HG02981 (cell line): ENCODE results near the gene TENT5C.
A peak's percentile ranks its signal among the peaks of the same experiment; 100 is the strongest.

Experiments used
- ATAC-seq: cut with Tn5 transposase; IDR thresholded peaks from one replicate; pipeline ENCODE4 v1.9.1; 2021; ENCODE audit warnings: mild to moderate bottlenecking, moderate library complexity; ENCODE audit not compliant: unreplicated experiment

Gene TENT5C

GRCh38 chr1:117653732-117654492, 48.1 kb downstream of the TENT5C start:
- no peak for ATAC-seq

- ATAC-seq, result peak; percentile 85
These were observed 48.8 kb downstream of the TENT5C start for GRCh38 chr1:117654493-117655219.

GRCh38 chr1:117655220-117655577, 49.4 kb downstream of the TENT5C start:
- no peak for ATAC-seq

DNA sequence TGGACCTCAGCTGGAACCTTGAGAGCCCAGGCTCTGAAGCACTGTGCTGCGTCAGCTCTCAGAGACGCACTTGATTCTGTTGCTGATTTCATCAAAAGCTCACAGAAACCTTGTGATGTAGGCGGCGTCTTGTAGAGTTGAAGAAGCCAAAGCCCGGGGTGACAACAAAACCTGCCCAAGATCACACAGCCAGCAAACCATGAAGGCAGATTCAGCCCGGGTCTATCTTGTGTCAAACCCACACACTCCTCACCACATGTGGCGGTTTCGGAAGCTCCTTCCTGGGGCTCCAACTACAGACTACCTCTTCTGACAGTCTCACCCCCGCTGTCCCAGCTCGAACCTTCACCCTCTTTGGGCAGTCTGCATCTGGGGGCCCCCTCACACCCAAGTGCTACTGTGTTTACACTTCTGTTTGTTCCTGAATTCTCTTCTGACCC, 50.4 kb downstream of the TENT5C start:
- ATAC-seq, result no peak

DNA sequence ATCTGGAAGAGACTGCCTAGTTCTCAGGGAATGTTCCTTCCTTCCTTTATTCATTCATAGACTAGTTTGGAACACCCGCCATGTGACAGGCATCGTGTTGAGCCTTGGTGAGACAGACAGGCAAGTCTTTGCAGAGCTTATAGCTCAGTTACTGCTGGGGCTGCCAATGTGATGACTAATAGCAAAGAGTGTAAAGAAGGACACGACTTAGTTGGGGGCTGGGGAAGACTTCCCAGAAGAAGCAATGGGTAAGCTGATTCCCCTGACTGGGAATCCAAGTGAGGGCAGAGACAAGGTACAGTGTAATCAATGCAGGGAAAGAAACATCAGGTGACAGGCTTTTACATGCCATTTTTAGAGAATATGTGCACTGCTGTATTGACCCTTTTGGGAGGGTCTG, 51.2 kb downstream of the TENT5C start:
- no peak for ATAC-seq

DNA sequence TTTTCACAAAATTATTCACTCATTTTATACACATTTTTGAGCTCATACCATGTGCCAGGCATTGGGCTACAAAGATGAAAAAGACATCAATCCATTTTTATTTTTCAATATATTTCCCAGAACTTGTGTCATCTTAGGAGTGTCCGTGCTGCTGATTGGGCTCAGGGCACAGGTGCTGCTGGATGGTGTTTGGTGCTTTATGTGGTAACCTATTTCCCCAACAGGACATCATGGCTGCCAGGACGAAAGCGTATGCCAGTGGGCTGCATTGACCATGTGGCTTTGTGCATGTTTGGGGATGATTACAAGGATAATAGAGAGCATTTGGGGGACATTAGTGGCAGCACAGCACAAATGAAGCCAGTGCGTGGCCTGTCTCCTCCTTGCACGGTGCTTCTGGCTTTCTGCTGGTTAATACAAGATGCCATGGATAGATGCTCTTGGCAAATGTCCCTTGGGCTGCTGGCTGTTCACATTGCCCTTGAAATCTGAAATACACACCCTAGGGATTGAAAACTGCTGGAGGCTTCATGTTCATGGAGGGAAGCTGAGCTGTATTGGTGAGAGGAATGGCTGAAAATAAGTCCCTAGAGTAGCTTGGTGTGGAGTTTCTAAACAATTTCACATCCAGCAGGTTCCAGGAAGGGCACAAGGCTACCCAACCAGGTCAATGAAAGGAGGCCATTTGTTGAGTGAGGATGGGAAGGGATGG, 52.3 kb downstream of the TENT5C start:
- no peak for ATAC-seq

GRCh38 chr1:117658676-117659075, 52.8 kb downstream of the TENT5C start:
- ATAC-seq, result no peak

GRCh38 chr1:117659550-117660270, 53.9 kb downstream of the TENT5C start:
- ATAC-seq, result no peak

- ATAC-seq, result no peak
These were observed 54.6 kb downstream of the TENT5C start for GRCh38 chr1:117660271-117660965.

- ATAC-seq, result no peak
These were observed 55.2 kb downstream of the TENT5C start for GRCh38 chr1:117661027-117661426.

GRCh38 chr1:117662667-117663066, 56.8 kb downstream of the TENT5C start:
- ATAC-seq, result no peak

DNA sequence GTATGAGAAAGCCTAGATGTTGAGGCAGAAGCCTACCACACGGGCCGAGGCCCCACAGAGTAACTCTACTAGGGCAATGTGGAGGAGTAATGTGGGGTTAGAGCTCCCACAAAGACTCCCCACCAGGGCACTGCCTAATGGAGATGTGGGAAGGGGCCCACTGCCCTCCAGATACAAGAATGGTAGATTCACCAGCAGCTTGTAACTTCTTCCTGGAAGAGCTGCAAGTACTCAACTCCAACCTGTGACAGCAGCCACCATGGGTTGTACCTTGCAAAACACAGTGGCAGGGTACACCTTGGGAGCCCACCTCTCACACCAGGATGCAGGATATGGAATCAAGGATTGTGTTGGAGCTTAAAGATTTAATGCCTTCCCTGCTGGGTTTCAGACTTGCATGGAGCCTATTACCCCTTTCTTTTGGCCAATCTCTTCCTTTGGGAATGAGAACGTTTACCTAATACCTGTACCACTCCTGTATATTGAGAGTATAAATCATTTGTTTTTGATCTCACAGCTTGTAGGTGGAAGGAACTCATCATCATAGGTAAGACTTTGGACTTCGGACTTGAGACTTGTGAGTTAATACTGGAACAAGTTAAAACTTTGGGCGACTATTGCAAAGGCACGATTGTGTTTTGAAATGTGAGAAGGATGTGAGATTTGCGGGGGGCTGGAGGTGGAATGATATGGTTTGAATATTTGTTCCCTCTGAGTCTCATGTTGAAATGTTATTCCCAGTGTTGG, 57.5 kb downstream of the TENT5C start:
- ATAC-seq, result no peak

DNA sequence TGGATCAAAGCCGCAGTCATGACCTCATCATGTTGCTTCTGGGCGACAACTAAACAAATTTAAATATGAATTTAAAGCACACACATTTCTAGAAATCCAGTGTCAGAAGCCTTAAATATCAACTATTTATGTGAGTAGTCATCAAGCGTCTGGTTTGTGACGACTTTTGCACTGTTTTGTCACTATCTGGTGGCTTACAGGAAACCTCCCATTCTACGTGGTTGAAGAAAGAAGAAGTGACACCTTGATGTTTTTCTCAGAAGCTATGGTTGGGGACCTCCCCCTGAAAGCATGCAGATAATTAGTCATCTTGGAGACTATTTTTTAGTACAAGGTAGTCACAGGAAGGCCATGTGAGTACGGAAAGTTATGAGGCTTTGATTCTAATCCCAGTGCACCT, 58.5 kb downstream of the TENT5C start:
- peak; percentile 97 for ATAC-seq

- ATAC-seq, result no peak
These were observed 59.9 kb downstream of the TENT5C start for GRCh38 chr1:117665556-117666270.

DNA sequence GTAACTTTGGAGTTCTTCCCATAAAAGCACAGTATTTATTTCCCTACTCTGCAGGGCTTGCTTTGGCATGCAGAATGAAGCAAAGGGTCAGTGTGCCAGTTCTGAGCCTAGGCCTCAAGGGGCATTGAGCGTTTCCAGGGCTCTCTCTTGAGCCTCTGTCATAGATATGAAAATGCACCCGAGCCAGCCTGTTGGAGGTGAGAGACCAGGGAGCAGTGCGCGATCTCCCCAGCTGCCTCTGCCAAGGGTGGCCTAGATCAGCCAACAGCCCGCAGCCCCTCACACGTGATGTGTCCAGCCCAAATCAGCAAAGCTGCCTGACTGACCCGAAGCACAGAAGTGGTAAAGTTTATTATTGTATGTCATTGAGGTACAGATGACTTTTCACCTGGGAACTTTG, 63.7 kb downstream of the TENT5C start:
- no peak for ATAC-seq

DNA sequence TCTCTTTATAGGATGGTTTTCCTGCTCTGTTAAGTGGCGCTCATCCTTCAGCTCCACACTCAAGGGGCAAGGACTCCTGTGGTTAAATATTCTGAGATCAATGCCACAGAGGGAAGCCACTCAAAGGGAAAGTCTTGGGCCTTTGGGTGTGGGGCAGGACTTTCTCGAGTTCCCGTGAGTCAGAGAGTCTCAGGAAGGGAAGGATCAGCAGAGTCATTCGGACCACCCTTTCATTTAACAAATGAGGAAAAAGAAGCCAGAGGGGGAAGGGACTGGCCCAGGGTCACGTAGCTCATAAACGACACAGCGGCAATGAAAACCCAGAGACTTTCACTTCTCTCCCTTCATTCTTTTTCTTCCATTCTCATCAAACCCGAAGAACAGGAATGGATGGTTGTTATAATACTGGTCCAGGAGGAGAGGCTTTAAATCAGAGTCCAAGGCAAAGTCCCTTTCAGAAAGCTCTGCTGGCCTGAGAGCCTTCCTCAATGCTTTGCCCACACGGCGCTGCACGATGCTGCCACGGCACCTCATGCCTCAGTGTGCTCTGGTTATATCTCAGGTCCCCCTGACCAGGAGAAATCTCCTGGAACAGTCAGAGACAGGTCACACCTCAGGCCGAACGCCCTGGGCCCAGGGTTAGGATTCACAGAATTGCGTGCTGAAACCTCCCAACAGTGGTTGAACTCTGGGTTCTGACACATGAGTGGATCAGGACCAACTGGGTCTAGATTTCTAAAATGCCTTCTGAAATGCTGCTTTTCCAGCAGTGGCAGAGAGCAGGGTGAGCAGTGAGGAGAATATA, 65.3 kb downstream of the TENT5C start:
- ATAC-seq, result no peak

DNA sequence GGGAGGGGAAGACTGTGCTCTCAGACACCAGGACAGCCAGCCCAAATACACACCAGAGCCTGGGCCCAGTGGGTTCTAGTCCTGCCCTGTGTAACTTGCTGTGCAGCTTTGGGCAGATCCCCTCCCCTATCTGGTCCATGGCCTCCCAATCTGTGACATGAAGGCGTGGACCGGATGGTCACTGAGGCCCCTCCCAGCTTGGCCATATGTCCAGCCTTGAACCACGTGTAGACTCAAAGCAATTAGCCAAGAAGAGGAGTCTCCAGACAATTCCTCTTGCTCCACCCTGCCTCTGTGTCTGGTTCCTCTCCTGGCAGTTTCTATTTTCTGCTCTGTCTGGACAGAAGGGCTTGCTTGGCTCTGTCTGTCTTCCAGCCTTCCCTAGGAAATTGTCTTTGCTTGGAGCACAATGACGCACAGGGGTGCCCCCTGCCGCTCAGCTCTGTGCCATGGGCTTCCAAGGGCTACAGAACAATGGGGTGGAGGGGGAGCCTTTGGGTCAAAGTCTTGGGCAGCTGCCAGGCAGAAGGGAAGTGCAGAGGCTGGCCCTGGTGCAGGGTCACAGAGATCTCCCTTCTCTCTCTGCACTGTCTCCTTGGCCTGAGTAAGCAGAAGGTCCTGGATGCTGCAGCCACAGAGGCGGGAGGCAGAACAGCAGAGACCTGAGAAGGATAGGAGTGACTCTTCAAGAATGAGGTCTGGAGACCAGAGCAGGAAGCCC, 66.1 kb downstream of the TENT5C start:
- ATAC-seq, result no peak

DNA sequence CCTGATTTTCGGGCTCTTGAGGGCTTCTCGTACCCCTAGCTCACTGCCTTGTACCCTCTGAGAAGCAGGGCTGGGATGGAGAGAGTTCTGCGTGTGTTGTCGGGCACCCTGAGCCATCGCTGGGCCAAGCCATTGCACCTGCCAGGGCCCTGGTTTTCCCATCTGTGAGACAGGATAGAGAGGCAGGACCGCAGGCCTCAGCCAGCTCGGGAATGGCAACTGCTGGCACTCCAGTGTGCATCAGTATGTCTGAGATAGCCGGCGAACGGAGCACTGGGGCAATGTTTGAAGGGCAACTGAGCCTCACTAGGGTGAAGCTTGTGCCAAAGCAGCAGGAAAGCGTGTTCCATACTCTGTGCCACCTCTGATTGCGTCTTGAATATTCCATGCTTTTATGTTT, 66.9 kb downstream of the TENT5C start:
- no peak for ATAC-seq
